ENCODE data around the gene GPS2. TPM values are rescaled to one million over a fixed set of nuclear protein-coding genes. Genes with fewer than 3 reads are reported as not detected.
A peak's percentile ranks its signal among the peaks of the same experiment; 100 is the strongest.

Gene GPS2
- polyA plus RNA-seq, 1 donor (not counting 4 experiments of a cell fraction or from before 2014, with no cell fraction given) = 24.7 TPM

GRCh38 chr17:7361906-7362305 lies 46.7 kb upstream of the GPS2 start:
- Histone ChIP-seq H3K4me1 (ENCODE audit: control insufficient read depth, extremely low read depth, insufficient read depth, low read length) (peaks cover 12% of the 10 kb centered on the region), H3K9me1 (ENCODE audit: control insufficient read depth, extremely low read depth, insufficient read depth, low read length) (no peaks in the 10 kb centered on the region), H3K4me2 (ENCODE audit: control insufficient read depth, extremely low read depth, insufficient read depth, low read depth, low read length) (peak overlapping the region; percentile 51), H3K27me3 (ENCODE audit: control insufficient read depth, extremely low read depth, insufficient read depth, low read length) (no peaks in the 10 kb centered on the region), H3K9me3 (ENCODE audit: control insufficient read depth, low read depth, low read length) (no peaks in the 10 kb centered on the region), H2AFZ (ENCODE audit: control insufficient read depth, low read length) (peak overlapping the region; percentile 69), H3K79me2 (ENCODE audit: control insufficient read depth, insufficient read depth, low read length) (no peaks in the 10 kb centered on the region), H4K20me1 (ENCODE audit: control insufficient read depth, extremely low read depth, insufficient read depth, low read length) (no peaks in the 10 kb centered on the region), H3K27ac (ENCODE audit: control insufficient read depth, insufficient read depth, low read length) (no peak overlapping the region), H3K36me3 (ENCODE audit: control insufficient read depth in 2 of 2, extremely low read depth in 1 of 2, insufficient read depth in 2 of 2, low read length in 2 of 2) (no peaks in the 10 kb centered on the region), H3K9ac (ENCODE audit: control insufficient read depth, extremely low read depth, insufficient read depth, low read length) (no peak overlapping the region), H3K4me3 (ENCODE audit: control insufficient read depth in 2 of 3, extremely low read depth in 1 of 3, insufficient read depth in 2 of 3, low read depth in 1 of 3, low read length in 3 of 3) (no peak overlapping the region)
- dilution Hi-C loops (cut with MboI; ENCODE audit: extremely low pct_ligation_motif_present, low sequenced_read_pairs) = no loop called here
- peak; percentile 91 for FAIRE-seq
- TF ChIP-seq CTCF (optimal IDR thresholded peaks at IDR 0.05 in 1 of 3, IDR thresholded peaks at IDR 0.05 in 1 of 3, conservative IDR thresholded peaks at IDR 0.05 in 1 of 3; ENCODE audit: extremely low read depth in 1 of 3, insufficient read depth in 2 of 3, low read length in 3 of 3) (no peak), EZH2 (IDR thresholded peaks at IDR 0.05; ENCODE audit: low read length) (no peak)
- DNase-seq (ENCODE audit: low read depth, low spot score) = no peak

DNA sequence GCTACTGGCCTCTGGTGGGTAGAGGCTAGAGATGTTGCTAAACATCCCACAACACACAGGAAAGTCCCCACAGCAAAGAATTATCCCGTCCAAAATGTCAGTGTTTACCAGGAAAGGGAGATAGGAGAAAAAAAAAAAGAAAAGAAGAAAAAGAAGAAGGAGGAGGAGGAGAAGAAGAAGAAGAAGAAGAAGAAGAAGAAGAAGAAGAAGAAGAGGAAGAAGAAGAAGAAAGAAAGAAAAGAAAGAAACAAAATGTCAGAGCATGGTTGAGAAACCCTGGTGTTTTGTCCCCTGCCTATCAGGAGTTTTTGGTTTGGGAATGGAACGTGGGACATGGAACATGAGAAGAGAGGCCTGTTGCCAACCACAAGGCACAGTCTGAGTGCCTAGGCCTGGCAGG lies 42.2 kb upstream of the GPS2 start:
- Histone ChIP-seq H3K4me1 (ENCODE audit: control insufficient read depth, extremely low read depth, insufficient read depth, low read length) (peaks cover 43% of the 10 kb centered on the region), H3K9me1 (ENCODE audit: control insufficient read depth, extremely low read depth, insufficient read depth, low read length) (no peaks in the 10 kb centered on the region), H3K27me3 (ENCODE audit: control insufficient read depth, extremely low read depth, insufficient read depth, low read length) (no peaks in the 10 kb centered on the region), H3K79me2 (ENCODE audit: control insufficient read depth, insufficient read depth, low read length) (peaks cover 16% of the 10 kb centered on the region), H4K20me1 (ENCODE audit: control insufficient read depth, extremely low read depth, insufficient read depth, low read length) (no peaks in the 10 kb centered on the region), H2AFZ (ENCODE audit: control insufficient read depth, low read length) (no peak overlapping the region), H3K9me3 (ENCODE audit: control insufficient read depth, low read depth, low read length) (no peaks in the 10 kb centered on the region), H3K4me3 (ENCODE audit: control insufficient read depth in 2 of 3, extremely low read depth in 1 of 3, insufficient read depth in 2 of 3, low read depth in 1 of 3, low read length in 3 of 3) (no peak overlapping the region), H3K9ac (ENCODE audit: control insufficient read depth, extremely low read depth, insufficient read depth, low read length) (no peak overlapping the region), H3K4me2 (ENCODE audit: control insufficient read depth, extremely low read depth, insufficient read depth, low read depth, low read length) (no peak overlapping the region), H3K36me3 (ENCODE audit: control insufficient read depth in 2 of 2, extremely low read depth in 1 of 2, insufficient read depth in 2 of 2, low read length in 2 of 2) (no peaks in the 10 kb centered on the region), H3K27ac (ENCODE audit: control insufficient read depth, insufficient read depth, low read length) (no peak overlapping the region)
- TF ChIP-seq EZH2 (IDR thresholded peaks at IDR 0.05; ENCODE audit: low read length) (no peak), CTCF (optimal IDR thresholded peaks at IDR 0.05 in 1 of 3, IDR thresholded peaks at IDR 0.05 in 1 of 3, conservative IDR thresholded peaks at IDR 0.05 in 1 of 3; ENCODE audit: extremely low read depth in 1 of 3, insufficient read depth in 2 of 3, low read length in 3 of 3) (no peak)
- dilution Hi-C loops (cut with MboI; ENCODE audit: extremely low pct_ligation_motif_present, low sequenced_read_pairs) = no loop called here
- DNase-seq (ENCODE audit: low read depth, low spot score) = no peak
- FAIRE-seq = no peak

Data from keratinocyte (primary cell).